Activated CD4-positive, alpha-beta T cell treated with anti-CD3 and anti-CD28 coated beads, Interleukin-10, Interleukin-2, amounts not matched to agents 100 ng/mL and 50 ng/mL, durations not matched to agents 16 hours and 8 hours (primary cell): Measurements from ENCODE around the gene IGF1R.

Experiments used
- DNase-seq: peaks from one replicate; pipeline ENCODE4 v3.0.0-alpha.2; 2020

Gene IGF1R

GRCh38 chr15:98712845-98713584 is 64.7 kb downstream of the IGF1R start:
- DNase-seq: no peak

- DNase-seq: peak; percentile 7
These were observed 65.3 kb downstream of the IGF1R start for GRCh38 chr15:98713585-98714001.

- no peak for DNase-seq
These were observed 66.6 kb downstream of the IGF1R start for GRCh38 chr15:98714922-98715321.

DNA sequence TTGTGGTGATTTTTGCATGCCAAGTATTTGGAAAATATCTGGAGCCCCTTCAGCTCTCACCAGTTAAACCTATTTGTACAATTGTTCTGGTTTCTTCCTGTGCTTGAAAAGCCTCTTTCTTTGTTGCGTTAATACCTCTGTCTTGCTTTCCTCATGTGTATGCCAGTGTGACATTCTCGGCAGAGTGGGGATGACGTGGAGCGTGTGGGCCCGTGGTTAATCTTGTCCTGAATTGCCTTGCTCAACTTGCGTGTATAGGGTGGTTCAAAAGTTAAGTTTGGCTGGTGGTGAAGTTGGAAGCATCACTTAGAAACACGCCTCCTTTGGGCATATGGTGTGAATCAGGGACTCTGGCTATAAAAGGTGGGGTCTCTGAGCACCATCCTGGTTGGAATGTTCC is 67.1 kb downstream of the IGF1R start:
- no peak for DNase-seq

GRCh38 chr15:98715890-98716443 is 67.6 kb downstream of the IGF1R start:
- no peak for DNase-seq

GRCh38 chr15:98717371-98717770 is 69.0 kb downstream of the IGF1R start:
- no peak for DNase-seq

DNA sequence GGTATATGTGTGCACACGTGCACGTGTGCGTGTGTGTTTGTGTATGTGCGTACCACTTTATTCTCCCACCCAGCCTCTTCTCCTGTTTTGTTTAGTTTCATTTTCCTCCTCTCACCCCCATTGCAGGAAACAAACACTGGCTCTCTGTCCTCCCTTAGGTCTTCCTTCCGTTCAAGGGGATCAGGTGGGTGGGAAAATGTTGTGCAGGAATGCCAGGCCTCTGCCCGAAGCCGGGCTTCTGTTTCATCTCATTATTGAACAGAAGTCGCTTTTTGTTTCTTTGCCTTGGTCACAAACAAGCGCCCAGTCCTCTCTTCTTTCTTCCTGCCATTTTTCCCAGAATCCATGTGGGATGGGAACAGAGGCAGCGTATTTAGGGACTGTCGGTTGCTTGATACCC is 69.6 kb downstream of the IGF1R start:
- no peak for DNase-seq

GRCh38 chr15:98718426-98719136 is 70.2 kb downstream of the IGF1R start:
- DNase-seq: no peak

GRCh38 chr15:98719137-98719740 is 70.9 kb downstream of the IGF1R start:
- DNase-seq: no peak

GRCh38 chr15:98720031-98720430 is 71.7 kb downstream of the IGF1R start:
- no peak for DNase-seq

DNA sequence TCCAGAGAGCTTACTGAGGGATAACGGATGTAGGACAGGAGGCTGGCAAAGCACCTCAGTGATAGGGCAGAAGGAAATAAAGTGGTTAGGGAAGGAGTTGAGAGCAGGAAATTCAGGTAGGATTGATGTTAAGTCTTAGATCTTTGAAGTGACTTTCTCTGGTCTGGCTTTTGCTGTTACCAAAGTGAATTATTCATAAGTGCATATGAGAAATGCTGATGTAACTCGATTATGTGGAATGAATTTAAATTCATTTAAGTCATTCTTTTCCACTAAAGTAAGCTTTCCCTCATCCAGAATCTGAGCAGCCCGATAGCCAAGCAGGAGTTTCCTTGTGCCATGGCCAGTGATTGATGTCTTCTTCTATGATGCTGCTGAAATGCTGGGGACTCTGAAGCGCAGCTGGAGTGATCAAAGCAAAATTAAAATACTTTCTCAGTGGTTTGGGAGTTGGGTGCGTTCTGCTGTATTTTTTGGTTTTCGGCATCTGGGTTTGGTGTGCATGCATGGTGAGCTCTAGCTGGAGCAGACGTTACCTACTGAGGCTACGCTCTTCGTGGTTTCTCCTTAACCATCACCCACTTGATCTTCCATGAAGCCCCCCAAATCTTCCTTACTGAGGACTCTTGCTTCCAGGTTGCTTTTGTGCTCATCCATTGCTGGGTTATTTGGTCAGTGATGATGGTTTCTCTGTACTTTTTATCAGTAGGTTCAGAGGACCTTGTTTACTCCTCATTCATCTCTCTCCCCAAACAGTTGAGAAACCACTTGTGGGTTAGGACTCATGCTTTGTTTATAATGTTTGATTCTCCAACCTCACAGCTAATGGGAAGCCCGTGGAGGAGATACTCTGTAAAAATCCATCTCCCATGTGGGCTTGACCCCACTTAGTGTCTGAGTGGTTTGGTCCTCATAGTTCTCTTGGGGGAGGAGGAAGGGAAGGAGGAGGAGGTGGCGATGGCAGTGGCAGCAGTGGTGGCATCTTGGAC is 72.5 kb downstream of the IGF1R start:
- DNase-seq: no peak

DNA sequence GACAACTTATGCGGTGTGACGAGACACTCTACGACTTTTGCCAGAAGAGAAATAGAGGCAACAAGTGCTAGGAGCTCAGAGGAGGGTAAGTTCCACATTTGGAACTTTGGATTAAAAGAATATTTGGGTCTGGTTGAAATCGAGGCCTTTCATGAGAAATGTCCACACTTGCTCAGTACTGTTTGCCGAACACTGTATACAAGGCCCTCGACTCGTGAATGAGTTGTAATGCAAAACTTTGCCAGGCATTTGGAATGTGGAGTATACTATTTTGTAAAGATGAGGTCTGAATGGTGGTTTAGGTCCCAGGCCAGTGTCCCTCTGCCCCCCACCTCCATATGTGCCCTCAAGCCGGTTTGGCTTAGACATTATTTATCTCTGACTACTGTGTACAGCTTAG is 73.9 kb downstream of the IGF1R start:
- no peak for DNase-seq

- no peak for DNase-seq
These were observed 74.3 kb downstream of the IGF1R start for GRCh38 chr15:98722645-98723044.

DNA sequence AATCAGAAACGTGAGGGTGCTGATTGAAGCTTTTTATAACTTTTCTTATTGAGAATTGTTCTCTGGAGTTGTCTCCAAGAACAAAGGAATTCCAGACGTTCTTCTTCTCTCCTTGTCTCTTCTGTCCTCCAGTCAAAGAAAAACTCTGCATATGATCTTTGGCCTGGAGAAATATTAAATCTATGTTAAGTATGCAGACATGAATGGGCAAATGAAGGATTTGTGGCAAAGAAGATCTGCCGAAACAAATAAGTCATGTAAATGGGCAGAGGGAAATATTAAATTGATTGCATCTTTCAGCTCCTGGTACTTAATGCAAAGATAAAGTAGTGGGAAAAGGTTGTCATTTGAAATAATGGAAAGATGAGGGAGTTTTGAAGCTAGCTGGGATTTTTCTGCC is 74.9 kb downstream of the IGF1R start:
- no peak for DNase-seq

DNA sequence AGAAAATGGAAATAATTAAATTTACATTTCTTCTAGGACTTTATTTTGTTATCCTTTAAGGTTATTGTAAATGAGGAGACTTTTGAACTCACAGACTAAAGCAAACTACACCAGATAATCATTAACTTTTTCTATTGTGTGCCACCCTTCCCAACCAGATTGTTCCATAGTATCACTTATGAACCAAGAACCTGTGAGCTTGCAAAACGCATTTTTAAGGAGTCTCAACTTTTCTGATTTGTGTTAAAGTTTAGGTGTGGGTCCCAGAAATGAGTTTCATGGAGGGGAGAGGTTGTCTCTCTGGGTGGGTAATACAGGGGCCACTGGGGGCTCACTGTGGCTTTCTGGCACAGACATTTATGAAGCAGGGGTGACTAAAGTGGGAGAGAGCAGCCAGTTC is 75.7 kb downstream of the IGF1R start:
- DNase-seq: no peak

DNA sequence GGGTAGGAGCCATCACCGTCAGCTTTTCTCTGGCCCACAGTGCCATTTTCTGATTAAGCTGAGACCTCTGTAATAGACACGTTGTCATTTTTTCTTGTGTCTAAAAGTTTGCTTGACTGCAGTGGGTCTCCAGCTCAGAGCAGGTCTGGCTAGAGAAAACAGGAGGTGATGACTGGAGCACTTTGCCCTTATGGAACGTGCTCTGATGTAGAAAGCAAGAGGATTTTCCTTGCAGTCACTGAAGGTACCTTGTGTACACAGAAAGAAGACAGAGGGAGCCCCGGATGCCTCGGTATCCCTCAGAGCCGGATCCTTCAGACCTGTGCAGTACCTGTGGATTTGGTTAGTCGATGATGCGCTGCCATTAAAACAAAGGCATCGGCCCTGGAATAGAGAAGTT is 76.2 kb downstream of the IGF1R start:
- DNase-seq: no peak

- DNase-seq: no peak
These were observed 77.5 kb downstream of the IGF1R start for GRCh38 chr15:98725874-98726273.

DNA sequence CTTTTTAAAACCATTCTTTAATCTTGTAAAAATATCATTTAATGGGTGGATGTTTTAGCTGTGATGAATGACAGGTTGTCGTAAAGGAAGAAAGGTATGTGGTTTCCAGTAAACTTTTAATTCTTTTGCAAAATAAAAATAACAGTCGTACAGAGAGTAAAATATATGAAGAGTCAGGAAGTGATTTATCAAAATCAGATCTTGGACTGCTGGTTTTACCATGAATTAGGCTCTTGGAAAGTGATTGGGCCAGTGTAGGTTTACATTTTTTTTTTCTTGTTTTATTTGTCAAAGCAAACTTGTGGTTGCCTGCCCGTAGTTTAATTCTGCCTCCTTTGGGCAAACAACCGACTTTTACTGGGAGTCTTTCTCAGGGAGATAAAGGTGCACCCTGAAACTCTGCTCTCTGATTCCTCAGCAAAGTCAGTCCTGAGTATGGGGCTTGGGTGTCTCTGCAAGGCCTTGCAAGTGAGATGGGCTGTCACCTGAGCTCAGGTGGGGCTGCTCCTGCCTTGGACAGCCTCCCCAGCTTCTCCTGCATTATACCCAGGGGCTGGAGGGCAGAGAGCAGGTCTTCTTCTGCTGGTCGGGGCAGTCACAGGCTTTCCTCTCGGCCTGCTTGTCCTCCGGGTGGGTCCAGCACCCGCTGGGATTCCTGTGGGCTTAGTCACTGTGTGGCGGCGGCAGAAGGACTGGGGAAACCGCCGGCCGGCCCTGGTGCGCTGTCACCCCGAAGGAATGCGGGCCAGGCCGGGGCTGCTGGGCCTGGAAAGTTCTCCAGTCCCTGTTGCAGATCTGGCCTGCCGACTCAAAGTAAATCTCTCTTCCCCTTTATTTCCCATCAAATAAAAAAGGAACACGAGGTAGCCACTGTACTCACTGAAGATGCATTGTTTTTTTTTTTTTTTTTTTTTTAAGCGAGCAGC is 79.0 kb downstream of the IGF1R start:
- no peak for DNase-seq

GRCh38 chr15:98728082-98728810 is 79.9 kb downstream of the IGF1R start:
- no peak for DNase-seq

DNA sequence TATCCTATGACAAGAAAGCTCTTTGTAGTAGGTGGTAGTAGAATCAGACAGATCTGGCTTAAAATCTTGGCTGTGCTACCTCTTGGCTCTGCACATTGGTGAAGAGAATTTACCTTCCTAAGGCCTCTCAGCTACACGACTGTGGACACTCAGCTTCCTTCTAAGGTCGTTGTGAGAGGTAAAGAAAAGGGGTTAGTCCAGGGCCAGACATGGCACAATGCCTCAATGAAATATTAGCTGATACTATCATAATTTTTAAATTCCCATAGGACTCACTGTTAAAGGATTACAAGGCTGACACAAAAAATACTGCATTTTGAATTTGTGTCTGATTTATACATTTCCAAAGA is 80.4 kb downstream of the IGF1R start:
- DNase-seq: no peak
